ENCODE data around the gene SLC38A5.
"Not testable (repeated sequence)": the region's sequence is repeated elsewhere in the genome, so short reads cannot be mapped to it uniquely, and the experiment has no call there.

Gene SLC38A5

DNA sequence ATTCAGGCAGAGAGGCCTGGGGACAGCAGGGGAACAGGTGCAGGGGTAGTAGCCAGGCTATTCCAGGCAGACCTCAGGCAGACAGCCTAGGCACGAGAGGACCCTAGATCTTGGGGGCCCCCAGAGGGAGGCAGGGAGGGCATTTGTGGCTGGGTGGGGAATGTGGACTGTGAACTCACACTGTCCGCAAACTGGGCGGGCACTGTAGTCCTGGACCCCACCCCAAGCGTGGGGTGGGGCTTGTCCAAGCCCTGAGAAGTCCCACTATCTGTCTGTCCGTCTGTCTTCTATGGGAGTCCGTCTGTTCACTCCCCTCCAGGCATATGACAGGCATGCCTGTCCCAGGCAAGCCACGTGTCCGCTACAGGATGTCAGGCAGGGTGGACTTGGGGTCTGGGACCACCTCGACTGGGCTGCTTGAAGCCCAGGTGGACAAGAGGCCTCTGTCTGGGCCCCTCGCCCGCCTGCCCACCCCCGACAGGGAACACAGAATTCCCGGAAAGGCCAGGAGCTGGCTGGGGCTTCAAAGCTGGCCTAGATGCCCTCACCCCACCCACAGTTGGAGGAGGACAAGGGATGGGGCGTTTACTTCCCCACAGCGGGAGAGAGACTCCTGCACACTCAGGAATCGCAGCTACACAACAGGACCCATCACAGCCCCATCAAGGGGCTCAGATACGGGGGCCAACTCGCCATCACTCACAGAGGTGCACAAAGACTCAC, at the start of gene SLC38A5:
Gene SLC38A5 (minus strand): TSS at position 151 of the 723 bp plus-strand sequence. CDS start 2,336 bp downstream, outside the sequence.
- no peak for DNase-seq

DNA sequence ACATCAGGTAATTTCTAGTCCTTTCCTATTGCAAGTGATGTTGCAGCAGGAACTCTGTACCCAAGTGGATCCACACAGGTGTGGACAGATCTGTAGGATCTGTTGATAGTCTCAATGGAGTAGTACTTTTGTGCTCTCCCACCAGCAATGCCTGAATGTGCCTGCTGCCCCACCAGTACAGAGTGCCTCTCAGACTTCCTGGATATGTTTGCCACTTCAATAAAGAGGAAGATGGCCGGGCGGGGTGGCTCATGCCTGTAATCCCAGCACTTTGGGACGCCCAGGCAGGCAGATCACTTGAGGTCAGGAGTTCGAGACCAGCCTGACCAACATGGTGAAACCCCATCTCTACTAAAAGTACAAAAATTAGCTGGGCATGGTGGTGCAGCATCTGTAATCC, 49.4 kb upstream of the SLC38A5 start:
- not testable (repeated sequence) for DNase-seq

DNA sequence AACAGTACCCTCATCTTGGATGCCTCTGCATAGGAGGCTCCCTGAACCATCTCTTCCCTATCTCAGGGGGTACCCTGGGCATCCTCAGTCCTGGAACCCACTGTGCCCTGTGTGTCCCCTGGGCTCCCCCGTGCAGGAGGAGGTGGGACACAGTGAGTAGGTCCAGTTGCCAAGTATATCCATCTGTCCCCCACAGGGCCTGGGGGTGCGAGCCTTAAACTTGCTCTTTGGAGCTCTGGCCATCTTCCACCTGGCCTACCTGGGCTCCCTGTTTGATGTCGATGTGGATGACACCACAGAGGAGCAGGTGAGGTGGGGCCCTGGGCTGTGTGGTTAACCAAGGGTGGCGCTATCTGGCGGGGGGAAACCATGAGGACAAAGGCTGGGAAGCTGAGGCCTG, 46.9 kb upstream of the SLC38A5 start:
- DNase-seq = no peak

DNA sequence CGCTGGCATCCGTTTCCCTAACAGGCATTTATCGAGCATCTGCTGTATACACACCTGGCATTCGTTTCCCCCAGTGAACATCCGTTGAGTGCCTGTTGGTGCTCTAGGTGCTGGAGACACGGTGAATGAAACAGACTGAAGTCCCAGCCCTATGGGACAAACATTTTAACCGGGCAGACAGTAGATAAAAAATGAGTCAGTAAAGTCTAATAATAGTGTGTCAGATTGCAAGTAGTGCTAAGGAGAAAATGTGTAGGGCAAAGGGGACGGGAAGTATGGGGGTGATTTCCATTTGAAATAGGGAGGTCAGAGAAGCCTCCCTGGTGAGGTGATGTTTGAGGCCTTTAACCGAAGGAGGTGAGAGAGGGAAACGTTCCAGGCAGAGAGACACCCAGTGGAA, 46.2 kb upstream of the SLC38A5 start:
- no peak for DNase-seq

DNA sequence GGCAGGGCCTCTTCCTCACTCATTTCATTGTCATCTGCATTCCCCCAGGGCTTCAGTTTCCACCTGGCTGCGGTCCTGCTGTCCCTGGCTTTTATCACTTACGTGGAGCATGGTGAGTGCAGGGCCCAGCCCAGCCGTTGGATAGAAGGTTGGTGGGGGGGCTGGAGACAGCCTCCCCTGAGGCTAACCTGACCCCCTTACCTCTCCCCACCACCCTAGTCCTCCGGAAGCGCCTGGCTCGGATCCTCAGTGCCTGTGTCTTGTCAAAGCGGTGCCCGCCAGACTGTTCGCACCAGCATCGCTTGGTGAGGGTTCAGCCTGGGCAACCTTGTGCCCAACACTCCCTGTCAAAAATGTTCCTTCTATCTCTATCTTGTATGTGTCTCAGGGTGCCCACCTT, 45.8 kb upstream of the SLC38A5 start:
- no peak for DNase-seq

DNA sequence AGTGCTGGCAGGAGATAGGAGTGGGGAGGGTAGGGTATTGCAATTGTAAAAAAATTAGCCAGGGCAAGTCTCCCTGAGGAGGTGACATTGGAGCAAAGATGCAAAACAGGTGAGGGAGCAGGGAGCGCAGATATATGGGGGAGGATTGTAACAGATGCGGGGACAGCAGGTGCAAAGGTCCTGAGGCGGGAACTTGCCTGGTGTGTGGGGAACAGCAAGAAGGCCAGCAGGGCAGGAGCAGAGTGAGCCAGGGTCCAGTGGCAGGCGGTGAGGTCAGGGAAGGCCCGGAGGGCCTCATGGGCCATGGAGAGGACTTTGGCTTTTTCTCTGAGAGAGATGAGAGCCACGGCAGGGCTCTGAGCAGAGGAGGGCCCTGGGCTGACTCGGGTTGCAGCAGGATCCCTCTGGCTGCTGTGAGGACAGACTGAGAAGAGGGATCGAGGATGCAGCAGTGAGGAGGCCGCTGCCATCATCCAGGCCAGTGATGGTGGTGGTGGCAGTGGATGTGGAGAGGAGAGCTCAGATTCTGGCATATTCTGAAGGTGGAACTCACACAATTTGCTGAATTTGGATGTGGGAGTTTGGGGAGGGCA, 44.9 kb upstream of the SLC38A5 start:
- DNase-seq = no peak

DNA sequence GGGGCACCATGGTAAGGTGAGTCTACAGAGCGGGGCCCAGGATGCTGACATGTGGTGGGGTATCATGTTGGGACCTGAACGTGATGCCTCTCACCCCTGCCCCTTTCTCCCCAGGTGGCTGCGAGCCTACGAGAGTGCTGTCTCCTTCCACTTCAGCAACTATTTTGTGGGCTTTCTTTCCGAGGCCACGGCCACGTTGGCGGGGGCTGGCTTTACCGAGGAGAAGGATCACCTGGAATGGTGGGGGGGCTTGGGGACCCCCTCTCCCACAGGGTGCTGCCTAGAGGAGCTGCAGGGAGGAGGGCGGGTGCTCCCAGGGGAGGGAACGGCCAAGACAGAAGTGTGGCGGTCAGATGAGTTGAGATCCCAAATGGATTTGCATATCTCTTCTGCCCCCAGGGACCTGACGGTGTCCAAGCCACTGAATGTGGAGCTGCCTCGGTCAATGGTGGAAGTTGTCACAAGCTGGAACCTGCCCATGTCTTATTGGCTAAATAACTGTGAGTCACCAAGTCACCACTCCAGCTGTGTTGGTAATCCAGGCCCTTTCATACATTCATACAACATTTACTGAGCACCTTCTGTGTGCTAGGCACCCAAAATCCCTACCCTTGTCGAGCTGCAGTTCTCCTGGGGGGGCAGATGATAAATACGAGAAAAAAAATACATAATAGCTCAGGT, 44.2 kb upstream of the SLC38A5 start:
- DNase-seq = no peak

DNA sequence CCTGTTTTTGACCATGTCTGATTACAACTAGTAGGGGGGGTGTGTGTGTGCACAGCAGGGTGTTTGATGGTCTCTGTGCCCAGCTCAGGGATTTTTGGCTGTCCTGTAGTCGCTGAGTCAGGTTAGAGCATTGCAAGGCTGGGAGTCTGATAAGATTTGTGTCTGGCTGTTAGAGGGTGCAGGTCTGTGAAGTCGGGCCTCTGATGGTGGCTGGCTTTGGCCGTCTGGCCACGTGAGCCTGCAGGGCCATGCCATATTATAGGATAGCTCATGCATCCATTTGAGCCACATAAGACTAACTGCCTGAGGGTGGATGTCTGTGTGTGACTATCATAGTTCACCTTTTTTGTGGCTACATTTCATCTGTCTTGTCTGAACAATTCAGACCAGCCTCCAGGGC, 43.6 kb upstream of the SLC38A5 start:
- DNase-seq = no peak

DNA sequence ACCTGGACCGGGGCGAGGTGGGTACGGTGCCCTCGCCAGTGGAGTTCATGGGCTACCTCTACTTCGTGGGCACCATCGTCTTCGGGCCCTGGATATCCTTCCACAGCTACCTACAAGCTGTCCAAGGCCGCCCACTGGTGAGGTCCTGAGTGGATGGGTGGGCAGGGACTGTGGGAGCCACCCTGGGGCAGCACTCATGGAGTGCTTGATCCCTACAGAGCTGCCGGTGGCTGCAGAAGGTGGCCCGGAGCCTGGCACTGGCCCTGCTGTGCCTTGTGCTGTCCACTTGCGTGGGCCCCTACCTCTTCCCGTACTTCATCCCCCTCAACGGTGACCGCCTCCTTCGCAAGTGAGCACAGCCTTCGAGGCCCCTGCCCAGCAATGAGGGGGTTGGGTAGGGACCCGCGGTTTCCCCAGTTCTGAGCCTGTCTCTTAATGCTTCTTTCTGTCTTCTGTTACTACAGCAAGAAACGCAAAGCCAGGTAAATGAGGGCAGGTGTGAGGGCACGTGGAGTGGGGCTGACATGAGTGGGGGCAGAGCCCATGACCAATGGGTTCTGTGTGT, 42.4 kb upstream of the SLC38A5 start:
- DNase-seq = no peak

DNA sequence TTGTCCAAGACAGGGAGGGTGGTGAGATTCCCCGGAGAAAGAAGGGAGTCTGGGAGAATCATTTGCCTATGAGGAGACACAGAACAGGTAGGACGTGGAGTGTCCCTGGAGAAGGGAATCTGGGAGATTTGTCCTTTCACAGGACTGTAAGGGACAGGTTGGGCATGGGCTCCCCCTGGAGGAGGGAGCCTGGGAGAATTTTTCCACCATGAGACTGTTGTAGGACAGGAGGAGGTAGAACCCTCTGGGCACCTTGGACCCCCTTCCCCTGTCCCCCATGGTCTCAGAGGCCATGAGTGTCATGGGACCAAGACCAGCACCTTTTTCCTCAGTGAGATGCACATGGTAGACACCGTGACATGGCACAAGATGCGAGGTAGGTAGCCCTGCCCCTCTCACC, 41.5 kb upstream of the SLC38A5 start:
- no peak for DNase-seq

DNA sequence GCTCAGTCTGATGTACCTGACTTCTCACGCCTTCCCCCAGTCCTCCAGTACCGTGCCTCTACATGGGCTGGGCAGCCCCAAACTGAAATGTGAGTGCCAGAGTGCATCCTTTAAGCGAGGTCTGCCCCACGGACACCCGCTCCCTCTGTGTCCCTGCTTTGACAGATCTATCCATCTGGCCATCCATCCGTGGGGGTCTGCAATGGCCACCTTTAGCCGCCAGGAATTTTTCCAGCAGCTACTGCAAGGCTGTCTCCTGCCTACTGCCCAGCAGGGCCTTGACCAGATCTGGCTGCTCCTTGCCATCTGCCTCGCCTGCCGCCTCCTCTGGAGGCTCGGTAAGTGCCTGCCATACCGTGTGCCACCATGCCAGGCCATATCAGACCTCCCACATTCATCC, 39.6 kb upstream of the SLC38A5 start:
- no peak for DNase-seq

DNA sequence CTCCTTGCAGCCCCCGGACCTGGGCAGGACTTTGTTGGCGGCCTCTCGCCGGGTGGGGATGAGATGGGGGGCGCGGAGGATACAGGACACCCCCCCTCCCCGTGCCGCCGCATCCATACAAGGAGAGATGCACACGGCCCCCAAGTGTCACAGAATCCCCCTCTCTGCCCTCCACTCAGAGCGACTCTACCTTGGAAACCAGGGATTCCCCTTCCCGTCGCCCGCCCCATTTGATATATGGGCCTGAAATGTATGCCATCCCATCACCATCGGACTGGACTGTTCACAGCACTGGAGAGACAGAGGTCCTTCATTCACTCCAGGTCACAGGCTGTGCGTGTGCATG, 39.2 kb upstream of the SLC38A5 start:
- DNase-seq = no peak

DNA sequence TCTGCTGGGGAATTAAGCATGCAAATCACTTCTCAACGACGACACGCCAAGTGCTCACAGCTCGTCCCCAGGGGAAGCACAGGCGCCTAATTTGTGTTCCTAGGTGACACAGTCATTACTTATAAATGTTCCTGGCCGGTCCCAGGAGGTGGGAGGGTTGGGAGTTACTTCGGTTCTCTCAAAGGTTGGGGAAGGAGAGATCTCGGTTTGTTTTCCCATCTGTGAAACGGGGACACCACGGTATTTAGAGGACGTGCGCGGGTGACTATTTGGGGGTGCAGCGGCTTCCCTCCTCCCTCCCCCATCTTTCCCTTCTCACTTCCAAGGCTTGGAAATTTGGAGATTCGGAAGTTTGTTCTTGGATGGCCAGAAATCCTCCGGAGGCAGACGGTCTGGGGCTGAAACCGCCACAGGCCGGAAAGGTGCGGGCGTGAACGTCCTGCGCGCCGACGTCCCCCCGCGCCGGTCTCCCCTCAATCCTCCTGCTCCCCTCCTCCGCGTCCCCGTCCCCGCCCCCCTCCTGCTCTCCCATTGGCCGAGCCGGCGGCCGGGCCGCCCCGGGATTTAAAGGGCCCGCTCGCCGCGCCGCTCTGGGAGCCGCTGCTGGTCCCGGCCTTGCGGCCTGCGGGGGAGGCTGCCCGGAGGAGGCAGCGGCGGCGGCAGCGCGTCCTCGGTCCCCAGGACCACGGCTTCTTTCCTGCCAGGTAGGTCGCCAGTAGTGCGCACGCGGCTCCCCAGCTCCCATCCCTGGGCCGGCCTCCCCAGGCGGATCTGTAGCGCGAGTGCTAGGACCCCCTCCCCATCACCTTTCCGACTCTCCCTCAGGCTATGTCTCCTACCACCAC, 38.6 kb upstream of the SLC38A5 start, which contains the start of gene PORCN:
Gene PORCN (plus strand): TSS at position 593 of the 845 bp plus-strand sequence. CDS start 829 bp downstream, outside the sequence.
- DNase-seq = peak; percentile 75

DNA sequence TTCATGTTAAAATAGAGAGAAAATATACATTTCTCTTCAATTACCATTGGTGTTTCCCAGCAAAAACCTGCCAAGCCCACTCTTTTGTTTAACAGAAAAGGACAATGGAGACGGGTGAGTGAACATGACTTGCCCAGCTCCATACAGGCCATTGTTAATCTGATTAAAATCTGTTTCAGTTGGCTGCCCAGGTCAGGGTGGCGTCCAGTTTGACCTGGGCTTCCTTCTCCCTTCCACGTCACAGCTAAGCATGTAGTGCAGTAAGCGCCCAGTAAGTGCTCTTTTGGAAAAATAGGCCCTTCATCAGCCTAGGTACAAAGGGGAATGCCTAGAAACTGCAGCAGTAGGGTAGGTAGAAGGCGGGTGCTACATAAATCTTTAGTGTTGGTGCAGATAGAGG, 37.2 kb upstream of the SLC38A5 start:
- DNase-seq = no peak

DNA sequence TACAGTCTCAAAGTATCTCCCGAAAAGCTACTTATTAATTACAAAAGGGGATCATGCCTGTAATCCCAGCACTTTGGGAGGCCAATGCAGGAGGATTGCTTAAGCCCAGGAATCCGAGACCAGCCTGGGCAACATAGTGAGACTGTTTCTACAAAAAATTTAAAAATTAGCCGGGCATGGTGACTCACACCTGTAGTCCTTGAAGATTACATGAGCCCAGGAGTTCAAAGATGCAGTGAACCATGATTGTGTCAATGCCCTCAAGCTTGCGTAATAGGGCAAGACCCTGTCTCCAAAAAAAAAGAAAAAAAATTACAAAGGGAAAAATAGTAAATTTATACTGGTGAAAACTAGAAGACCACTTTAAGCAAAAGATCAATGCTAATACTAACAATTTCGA, 35.4 kb upstream of the SLC38A5 start:
- DNase-seq = no peak

DNA sequence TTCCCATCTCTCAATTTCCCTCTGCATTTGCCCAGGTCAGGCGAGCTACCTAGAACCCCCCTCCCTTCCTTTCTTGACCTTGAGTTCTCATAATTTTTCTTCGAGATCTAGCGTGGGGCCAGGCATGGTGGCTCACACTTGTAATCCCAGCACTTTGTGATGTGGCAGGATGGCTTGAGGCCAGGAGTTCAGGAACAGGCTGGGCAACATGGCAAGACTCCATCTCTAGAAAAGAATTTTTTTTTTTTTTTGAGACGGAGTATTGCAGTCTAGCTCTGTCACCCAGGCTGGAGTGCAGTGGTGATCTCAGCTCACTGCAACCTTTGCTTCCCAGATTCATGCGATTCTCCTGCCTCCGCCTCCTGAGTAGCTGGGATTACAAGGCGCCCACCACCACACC, 34.2 kb upstream of the SLC38A5 start:
- no peak for DNase-seq

DNA sequence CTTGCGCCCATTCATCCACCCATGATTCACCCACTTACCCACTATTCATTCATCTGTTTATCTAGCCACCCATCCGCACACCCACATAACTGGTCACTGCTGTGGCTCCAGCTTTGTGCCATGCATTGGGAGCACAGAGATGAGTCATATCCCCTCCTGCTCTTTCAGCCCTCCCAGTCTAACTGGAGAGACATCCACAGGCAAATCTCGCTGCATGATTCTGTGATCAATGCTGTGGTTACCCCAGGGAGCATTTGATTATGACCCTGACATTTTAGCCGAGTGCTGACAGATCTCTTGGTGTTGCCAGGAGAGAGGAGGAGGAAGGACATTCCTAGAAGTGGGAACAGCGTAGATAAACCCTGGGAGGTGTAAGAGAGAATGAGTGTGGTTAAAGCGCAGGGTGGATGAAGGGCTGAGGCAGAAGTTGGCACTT, 28.3 kb upstream of the SLC38A5 start:
- DNase-seq = no peak

DNA sequence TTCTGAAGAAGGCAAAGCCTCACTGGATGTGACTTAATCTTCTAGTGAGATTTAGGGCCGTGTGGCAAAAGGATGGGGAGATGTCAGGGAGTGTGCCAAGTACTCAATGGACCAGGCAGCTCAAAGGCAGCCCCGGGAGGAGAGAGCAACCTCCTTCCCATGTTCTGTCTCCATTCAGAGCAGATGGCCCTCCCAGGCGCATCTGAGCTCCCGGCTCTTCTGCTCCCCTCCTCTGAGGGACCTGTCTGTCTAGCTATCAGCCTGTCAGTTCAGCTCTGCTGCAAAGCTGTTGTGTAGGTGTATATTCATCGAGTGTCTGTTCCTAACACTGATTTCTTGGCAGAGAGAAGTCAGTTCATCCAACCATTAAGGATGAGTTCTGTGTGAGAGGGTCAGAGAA, 27.8 kb upstream of the SLC38A5 start:
- no peak for DNase-seq

DNA sequence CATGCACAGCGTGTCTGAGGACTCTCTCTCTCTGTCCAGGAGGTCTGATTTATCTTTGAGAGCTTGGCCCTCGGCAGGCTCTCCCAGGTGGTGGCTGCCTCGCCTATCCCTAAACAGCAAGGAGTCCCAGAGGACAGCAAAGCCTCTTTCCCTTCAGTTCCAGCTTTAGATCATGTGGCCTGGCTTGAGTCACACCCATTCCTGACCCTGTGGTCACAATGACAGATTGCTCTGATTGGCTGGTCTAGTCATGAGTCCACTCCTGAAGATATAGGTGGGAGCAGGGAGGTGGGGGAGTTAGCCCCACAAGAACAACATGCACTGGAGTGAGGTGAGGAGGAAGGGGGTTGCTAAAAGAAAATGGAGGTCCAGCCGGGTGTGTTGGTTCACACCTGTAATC, 26.6 kb upstream of the SLC38A5 start:
- DNase-seq = no peak

DNA sequence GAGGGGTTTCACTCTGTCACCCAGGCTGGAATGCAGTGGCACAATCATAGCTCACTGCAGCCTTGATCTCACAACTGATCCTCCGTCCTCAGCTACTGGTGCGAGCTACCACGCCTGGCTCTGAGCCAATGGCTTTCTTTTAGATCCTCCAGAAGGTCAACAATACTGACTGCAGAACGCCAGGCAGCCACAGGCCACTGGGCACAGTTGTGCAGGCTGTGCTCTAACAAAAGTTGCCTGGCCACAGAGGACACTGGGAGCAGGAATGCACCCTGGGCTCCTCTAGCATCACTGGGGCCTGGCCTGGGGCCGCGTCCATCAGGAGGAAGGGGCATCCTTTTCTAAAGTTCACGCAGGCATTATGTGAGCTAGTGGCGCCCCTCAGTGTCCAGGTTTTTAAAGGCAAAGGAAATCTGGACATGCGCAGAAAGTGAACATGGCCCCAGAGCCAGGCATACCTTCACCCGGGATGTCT, 23.9 kb upstream of the SLC38A5 start:
- DNase-seq = no peak

DNA sequence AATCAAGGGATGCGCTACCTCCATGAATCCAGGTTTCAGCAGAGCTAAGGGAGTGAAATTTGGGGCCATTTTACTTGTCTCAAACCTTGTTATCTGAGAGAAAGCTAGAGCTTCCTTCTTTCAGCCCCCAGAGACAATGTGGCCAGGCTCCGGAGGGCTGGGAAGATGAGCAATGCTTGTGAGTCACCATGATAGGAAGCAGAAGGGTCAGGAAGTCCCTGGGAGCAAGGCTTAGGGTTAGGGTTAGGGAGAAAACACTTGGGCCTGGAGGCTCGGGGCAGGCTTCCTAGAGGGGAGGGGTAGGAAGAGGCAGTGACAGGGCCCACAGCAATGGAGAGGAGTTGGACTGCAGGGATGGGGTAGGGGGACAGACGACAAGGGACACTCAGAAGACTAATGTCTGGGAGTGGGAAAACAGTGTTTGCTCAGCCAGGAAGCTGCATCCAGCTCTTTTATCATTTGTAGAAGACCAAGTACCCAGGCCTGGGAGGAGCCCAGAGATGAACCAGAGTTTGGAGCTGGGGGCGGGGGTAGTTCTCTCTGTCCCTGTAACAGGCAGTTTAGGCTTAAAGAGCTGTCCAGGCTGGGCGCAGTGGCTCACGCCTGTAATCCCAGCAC, 22.3 kb upstream of the SLC38A5 start:
- no peak for DNase-seq

DNA sequence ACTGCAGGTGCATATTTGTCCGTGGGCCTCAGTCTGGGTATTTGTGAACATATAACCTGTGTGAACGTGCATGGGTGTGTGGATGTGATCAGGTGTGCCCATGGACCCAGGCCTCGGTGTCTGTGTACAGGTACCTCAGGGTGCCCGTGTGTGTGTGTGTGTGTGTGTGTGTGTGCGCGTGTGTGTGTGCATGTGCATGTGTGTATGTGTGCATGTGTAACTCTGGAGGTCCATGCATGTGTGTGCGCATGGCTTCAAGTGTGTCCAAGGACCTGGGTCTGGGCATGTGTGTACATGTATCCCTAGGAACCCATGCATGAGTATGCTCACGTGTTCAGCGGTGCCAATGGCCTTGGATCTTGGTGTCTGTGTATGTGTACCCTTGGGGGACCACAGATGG, 21.7 kb upstream of the SLC38A5 start:
- no peak for DNase-seq
